Measurements from ENCODE around the gene TRAF1. TPM values are rescaled to one million over a fixed set of nuclear protein-coding genes. Genes with fewer than 3 reads are reported as not detected.

Gene TRAF1
- total RNA-seq, 2 experiments from 2014 or later: 59.6 to 114 TPM

DNA sequence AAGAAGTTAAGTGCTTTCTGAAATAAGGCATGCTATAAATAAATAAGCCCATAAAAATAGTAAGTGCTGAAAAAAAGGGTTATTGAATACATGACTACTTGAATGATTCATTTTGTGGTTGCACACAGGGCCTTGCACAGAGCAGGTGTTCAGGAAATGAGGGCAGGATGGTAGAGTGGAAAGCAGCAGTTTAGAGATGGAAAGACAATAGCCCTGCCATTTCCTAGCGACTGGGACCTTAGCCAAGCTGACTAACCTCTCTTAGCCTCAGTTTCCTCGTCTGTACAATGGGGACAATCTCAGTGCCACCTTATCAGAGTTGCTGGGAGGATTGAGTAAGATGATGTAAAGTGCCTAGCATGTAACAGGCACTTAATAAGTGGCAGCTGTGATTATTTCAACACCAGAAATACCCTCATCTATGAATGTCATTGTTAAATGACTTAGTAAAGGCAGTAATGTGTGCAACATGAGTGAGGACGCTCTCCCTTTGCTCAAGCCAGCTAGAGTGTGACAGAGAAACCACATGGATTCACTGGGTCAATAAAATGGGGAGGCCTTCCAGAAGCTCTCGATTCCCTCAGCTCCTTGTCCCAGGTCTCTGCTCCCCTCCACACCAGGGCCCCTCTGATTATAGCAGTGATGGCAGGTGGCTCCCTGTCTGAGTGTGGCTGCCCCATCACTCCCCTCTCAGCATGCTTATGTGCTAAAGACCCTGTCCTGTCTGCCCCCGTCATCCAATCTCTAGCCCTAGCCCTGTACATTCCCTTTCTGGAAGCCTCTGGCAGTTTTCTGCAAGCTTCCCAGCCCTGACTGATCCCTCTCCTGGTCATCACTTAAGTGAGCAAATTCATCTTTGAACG is 33.6 kb downstream of the TRAF1 start:
- Mint-ChIP-seq H3K27me3 (no peaks in the 10 kb centered on the region), H3K9me3 (ENCODE audit: low read depth) (no peaks in the 10 kb centered on the region), H3K27ac (peak overlapping the region; percentile 96), H3K36me3 (peaks cover 3% of the 10 kb centered on the region), H3K4me3 (peak overlapping the region; percentile 56), H3K4me1 (peaks cover 80% of the 10 kb centered on the region)
- ATAC-seq: peak; percentile 68
- peak; percentile 87 for DNase-seq
- CTCF ChIA-PET: interaction anchor here (0.8 to 5.1 kb wide), 13 partner anchors 9 to 180 kb away, joined by 3 to 44 read pairs (median 4); partner anchors contain the start of genes PHF19 and TRAF1

DNA sequence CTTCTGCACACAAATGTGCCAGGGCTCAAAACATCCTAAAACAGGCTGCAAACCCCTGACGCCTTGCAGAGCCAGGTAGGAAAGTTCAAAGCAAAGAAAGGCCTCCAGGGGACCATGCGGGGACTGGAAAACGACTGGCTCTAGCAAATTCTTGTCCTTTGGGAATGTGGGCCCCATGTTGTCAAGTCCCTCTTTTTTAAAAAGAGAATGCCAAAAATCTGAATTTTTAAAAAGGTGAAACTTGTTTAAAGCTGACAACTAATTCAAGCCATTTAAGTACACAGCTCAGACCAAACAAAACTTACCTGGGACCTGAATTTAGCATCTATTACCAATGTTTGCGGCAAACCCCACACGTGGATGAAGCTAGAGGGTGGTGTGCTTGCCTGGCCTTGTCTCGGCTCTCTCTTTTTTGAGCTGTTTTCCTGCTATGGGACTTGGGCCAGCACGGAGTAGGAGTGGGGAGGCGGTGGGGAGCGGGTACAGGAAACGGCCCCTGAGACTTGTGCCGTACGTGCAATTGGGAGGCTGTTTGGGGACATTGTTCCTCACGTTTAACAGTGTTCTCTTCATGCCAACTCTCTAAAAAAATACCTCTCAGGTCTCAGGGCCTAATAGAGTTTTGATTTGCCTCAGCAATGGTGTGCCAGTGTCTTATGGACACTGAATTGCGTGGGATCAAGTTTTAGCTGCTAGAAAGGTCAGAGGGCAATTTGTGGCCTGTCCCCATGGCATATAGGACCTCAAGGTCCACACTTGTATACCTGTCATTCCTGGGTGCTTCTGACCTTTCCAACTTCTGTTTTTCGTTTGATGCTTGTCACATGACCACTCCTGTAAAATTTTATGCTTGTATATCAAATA is 34.5 kb downstream of the TRAF1 start:
- DNase-seq (peak; percentile 56), ATAC-seq (peak; percentile 11)
- H3K4me3 Mint-ChIP-seq: peak overlapping the region; percentile 56
- H3K27ac Mint-ChIP-seq: peak overlapping the region; percentile 96
- H3K4me1 Mint-ChIP-seq: peaks cover 76% of the 10 kb centered on the region
- CTCF ChIA-PET: interaction anchor here (0.9 to 5.1 kb wide), 15 partner anchors 8 to 45 kb away, joined by 3 to 44 read pairs (median 4); partner anchors contain the start of genes PHF19 and TRAF1
- H3K9me3 Mint-ChIP-seq (ENCODE audit: low read depth): no peaks in the 10 kb centered on the region
- H3K27me3 Mint-ChIP-seq: no peaks in the 10 kb centered on the region
- peaks cover 3% of the 10 kb centered on the region for H3K36me3 Mint-ChIP-seq

GRCh38 chr9:120891245-120891883 is 35.2 kb downstream of the TRAF1 start:
- Mint-ChIP-seq H3K4me1 (peaks cover 75% of the 10 kb centered on the region), H3K36me3 (peaks cover 2% of the 10 kb centered on the region), H3K4me3 (peak overlapping the region; percentile 56), H3K9me3 (ENCODE audit: low read depth) (no peaks in the 10 kb centered on the region), H3K27ac (peak overlapping the region; percentile 96), H3K27me3 (no peaks in the 10 kb centered on the region)
- DNase-seq (peak; percentile 87), ATAC-seq (peak; percentile 62)
- CTCF ChIA-PET: interaction anchor here (0.9 to 5.1 kb wide), 15 partner anchors 8 to 90 kb away, joined by 3 to 44 read pairs (median 5); partner anchors contain the start of genes PHF19 and TRAF1

DNA sequence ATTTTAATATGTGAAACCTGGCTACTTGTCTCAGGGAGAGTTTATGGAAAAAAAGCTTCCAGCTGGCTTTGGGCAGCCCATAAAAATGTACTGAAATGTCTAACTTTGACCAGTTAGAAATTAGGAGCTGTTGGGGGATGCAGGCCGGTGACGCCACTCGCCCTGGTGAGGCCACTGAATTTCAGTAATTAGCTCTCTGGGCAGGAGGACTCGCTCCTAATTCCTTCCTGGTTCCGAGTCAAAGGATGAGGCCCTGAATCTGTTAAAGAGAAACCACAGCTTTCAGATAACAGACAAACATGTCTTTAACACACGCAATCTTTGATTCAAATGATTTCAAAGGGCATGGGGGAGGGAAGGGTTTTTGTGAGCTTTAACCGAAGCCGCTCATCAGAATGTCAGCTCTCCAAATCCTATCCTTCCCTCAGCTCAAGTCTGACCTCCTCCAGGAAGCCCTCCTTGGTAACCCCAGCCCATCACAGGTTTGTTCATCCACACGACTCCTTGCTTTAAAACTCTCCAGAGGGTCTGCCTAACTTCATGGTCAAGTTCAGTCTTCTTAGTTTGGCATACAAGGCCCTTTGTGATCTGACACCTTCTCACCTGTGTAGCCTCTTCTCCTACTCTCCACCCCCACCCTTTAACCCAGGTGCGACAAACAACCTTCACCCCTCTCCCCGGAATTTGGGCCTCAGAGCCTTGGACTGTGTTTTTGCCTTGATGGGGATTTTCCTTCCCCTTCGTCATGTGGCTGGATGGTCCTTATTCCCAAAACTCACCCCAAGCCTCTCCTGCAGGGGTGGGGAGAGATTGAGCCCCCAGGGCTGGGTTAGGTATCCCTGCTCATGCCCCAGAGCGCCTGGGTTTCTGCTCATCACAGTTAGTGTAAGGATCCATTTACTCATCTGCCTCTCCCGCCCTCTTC is 36.0 kb downstream of the TRAF1 start:
- H3K27me3 Mint-ChIP-seq: no peaks in the 10 kb centered on the region
- no peak for DNase-seq
- ATAC-seq: peak; percentile 10

DNA sequence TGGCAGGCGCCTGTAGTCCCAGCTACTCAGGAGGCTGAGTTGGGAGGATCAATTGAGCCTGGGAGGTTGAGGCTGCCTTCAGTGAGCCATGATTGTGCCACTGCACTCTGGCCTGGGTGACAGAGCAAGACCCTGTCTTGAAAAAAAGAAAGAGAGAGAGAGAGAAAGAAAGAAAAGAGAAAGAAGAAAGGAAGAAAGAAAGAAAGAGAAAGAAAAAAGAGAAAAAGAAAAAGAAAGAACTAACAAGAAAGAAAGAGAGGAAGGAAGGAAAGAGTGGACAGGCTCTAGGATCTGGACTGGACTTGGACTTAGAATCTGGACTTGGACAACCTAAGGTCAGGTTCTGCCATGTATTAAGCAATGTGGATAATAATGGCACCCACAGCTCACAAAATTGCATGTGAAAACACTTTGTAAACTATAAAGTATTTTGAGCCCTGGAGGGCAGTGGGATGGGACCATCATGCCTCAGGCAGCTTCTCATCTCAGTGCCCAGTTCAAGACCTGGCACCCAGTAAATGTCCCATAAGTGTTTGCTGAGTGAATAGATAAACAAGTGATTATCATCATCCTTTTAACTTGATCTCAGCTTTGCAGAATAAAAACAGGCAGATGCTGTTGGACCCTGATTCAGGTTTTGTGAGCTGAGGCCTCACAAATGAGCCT is 36.9 kb downstream of the TRAF1 start:
- peaks cover 73% of the 10 kb centered on the region for H3K4me1 Mint-ChIP-seq
- H3K27me3 Mint-ChIP-seq: no peaks in the 10 kb centered on the region
- peak overlapping the region; percentile 56 for H3K4me3 Mint-ChIP-seq
- H3K27ac Mint-ChIP-seq: peak overlapping the region; percentile 96
- ATAC-seq (no peak), DNase-seq (no peak)
- CTCF ChIA-PET: interaction anchor here (0.7 to 5.1 kb wide), 11 partner anchors 9 to 93 kb away, joined by 3 to 44 read pairs (median 6); partner anchors contain the start of genes PHF19 and TRAF1
- H3K36me3 Mint-ChIP-seq: peaks cover 2% of the 10 kb centered on the region
- no peaks in the 10 kb centered on the region for H3K9me3 Mint-ChIP-seq (ENCODE audit: low read depth)

More for the DNA sequence above, 36.0 kb downstream of the TRAF1 start:
- CTCF ChIA-PET: interaction anchor here (0.6 to 5.1 kb wide), 18 partner anchors 10 to 154 kb away, joined by 3 to 44 read pairs (median 6); partner anchors contain the start of genes PHF19 and TRAF1
- H3K4me1 Mint-ChIP-seq: peaks cover 77% of the 10 kb centered on the region
- H3K27ac Mint-ChIP-seq: peak overlapping the region; percentile 96
- no peaks in the 10 kb centered on the region for H3K9me3 Mint-ChIP-seq (ENCODE audit: low read depth)
- H3K36me3 Mint-ChIP-seq: peaks cover 2% of the 10 kb centered on the region
- H3K4me3 Mint-ChIP-seq: peak overlapping the region; percentile 56

GRCh38 chr9:120888626-120889025 is 38.0 kb downstream of the TRAF1 start:
- peaks cover 68% of the 10 kb centered on the region for H3K4me1 Mint-ChIP-seq
- peak overlapping the region; percentile 50 for H3K27ac Mint-ChIP-seq
- peaks cover 2% of the 10 kb centered on the region for H3K36me3 Mint-ChIP-seq
- H3K9me3 Mint-ChIP-seq (ENCODE audit: low read depth): no peaks in the 10 kb centered on the region
- ATAC-seq (no peak), DNase-seq (no peak)
- CTCF ChIA-PET: interaction anchor here (3.3 to 5.1 kb wide), 2 partner anchors 11 to 16 kb away, joined by 27 to 44 read pairs; partner anchors contain the start of gene PHF19
- no peaks in the 10 kb centered on the region for H3K27me3 Mint-ChIP-seq
- no peak overlapping the region for H3K4me3 Mint-ChIP-seq

- no peak for ATAC-seq
- H3K36me3 Mint-ChIP-seq: peaks cover 2% of the 10 kb centered on the region
- DNase-seq: no peak
- no peaks in the 10 kb centered on the region for H3K9me3 Mint-ChIP-seq (ENCODE audit: low read depth)
- CTCF ChIA-PET: interaction anchor here (1.1 to 2.3 kb wide), 5 partner anchors 10 to 50 kb away, joined by 3 to 13 read pairs (median 4); partner anchors contain the start of gene TRAF1
- no peaks in the 10 kb centered on the region for H3K27me3 Mint-ChIP-seq
- no peak overlapping the region for H3K4me3 Mint-ChIP-seq
- peaks cover 59% of the 10 kb centered on the region for H3K4me1 Mint-ChIP-seq
- H3K27ac Mint-ChIP-seq: no peak overlapping the region
Measured at GRCh38 chr9:120886490-120886967, 40.1 kb downstream of the TRAF1 start.

DNA sequence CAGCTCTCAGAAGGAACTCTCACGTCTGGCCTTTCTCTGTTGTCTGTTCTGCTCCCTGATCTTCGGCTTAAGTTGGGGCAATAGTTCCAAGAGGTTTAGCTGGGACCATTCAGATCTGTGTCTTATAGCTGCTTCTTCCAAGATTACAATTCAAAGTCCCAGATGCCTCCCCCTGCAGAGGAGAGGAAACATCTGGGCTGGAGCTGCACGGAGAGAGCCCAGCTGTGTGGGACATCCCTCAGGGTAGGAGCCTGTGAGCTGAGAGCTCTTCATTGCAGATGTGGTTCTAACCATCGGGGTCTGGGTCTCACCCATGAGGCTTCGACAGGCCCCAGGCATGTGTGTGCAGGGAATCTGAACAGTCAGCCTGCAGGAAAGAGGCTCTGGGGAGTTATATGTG is 40.6 kb downstream of the TRAF1 start:
- Mint-ChIP-seq H3K4me1 (peaks cover 56% of the 10 kb centered on the region), H3K27ac (no peak overlapping the region), H3K4me3 (no peak overlapping the region), H3K36me3 (peaks cover 3% of the 10 kb centered on the region), H3K9me3 (ENCODE audit: low read depth) (no peaks in the 10 kb centered on the region), H3K27me3 (no peaks in the 10 kb centered on the region)
- CTCF ChIA-PET: interaction anchor here (1.1 to 2.3 kb wide), 5 partner anchors 10 to 50 kb away, joined by 3 to 13 read pairs (median 4); partner anchors contain the start of gene TRAF1
- ATAC-seq (no peak), DNase-seq (no peak)

DNA sequence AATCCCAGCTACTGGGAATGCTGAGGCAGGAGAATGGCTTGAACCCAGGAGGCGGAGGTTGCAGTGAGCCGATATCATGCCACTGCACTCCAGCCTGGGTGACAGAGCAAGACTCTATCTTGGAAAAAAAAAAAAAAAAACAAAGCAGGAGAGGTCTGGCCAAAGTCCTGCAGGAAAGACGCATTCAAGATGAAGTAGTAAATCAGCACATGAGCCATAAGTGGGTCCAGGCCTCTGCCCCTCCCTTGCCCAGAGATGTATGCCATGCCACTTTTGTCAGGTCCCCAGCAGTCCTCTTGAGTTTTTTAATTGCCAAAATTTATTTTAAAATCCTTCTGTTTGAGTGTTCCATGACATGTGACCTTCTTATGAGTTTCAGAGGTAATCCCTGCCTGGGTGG is 41.1 kb downstream of the TRAF1 start:
- Mint-ChIP-seq H3K9me3 (ENCODE audit: low read depth) (no peaks in the 10 kb centered on the region), H3K27me3 (no peaks in the 10 kb centered on the region), H3K36me3 (peaks cover 5% of the 10 kb centered on the region), H3K4me3 (no peak overlapping the region), H3K4me1 (peaks cover 53% of the 10 kb centered on the region), H3K27ac (no peak overlapping the region)
- ATAC-seq (no peak), DNase-seq (no peak)
- CTCF ChIA-PET: interaction anchor here (1.1 to 2.3 kb wide), 5 partner anchors 11 to 51 kb away, joined by 3 to 13 read pairs (median 4); partner anchors contain the start of gene TRAF1

GRCh38 chr9:120883608-120883996 is 43.0 kb downstream of the TRAF1 start:
- ATAC-seq: no peak

More at GRCh38 chr9:120883608-120883996, 43.0 kb downstream of the TRAF1 start:
- DNase-seq: no peak
- Mint-ChIP-seq H3K9me3 (ENCODE audit: low read depth) (no peaks in the 10 kb centered on the region), H3K4me1 (peaks cover 57% of the 10 kb centered on the region), H3K27ac (no peak overlapping the region), H3K4me3 (no peak overlapping the region), H3K27me3 (no peaks in the 10 kb centered on the region), H3K36me3 (peaks cover 8% of the 10 kb centered on the region)
- CTCF ChIA-PET: interaction anchor here (0.6 to 2.6 kb wide), 9 partner anchors 9 to 475 kb away, joined by 3 to 11 read pairs (median 5); no protein-coding TSS in a partner anchor

Measured in activated CD8-positive, alpha-beta memory T cell treated with anti-CD3 and anti-CD28 coated beads, Interleukin-2, amount 10 ng/mL, durations not matched to agents 7 days and 5 days (primary cell).